LNCaP clone FGC (cell line): Measurements from ENCODE around the gene DIS3L2.

Source experiments
- DNase-seq: peaks from one replicate; pipeline ENCODE4 v3.0.0-alpha.2; 2011; ENCODE audit warnings: low read depth
- H3K4me3 ChIP-seq: 2 replicates; pipeline ENCODE4 v1.5.1; 2011; ENCODE audit warnings: mild to moderate bottlenecking, low read depth, low read length, control low read depth
- TF ChIP-seq, protein P1 (sequence below): IDR thresholded peaks from 2 replicates; pipeline ENCODE4 v1.5.1; 2012; ENCODE audit warnings: mild to moderate bottlenecking; ENCODE audit not compliant: control insufficient read depth, insufficient read depth; ENCODE audit errors: extremely low read depth

DIS3L2 gene

GRCh38 chr2:232249096-232249495, 287.6 kb downstream of the DIS3L2 start:
- TF ChIP-seq, protein P1, sequence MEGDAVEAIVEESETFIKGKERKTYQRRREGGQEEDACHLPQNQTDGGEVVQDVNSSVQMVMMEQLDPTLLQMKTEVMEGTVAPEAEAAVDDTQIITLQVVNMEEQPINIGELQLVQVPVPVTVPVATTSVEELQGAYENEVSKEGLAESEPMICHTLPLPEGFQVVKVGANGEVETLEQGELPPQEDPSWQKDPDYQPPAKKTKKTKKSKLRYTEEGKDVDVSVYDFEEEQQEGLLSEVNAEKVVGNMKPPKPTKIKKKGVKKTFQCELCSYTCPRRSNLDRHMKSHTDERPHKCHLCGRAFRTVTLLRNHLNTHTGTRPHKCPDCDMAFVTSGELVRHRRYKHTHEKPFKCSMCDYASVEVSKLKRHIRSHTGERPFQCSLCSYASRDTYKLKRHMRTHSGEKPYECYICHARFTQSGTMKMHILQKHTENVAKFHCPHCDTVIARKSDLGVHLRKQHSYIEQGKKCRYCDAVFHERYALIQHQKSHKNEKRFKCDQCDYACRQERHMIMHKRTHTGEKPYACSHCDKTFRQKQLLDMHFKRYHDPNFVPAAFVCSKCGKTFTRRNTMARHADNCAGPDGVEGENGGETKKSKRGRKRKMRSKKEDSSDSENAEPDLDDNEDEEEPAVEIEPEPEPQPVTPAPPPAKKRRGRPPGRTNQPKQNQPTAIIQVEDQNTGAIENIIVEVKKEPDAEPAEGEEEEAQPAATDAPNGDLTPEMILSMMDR, result no peak
- no peak overlapping the region for H3K4me3 ChIP-seq
- no peak for DNase-seq

- TF ChIP-seq, protein P1, result no peak
- DNase-seq, result no peak
- no peak overlapping the region for H3K4me3 ChIP-seq
Observed at GRCh38 chr2:232250246-232251175, 289.0 kb downstream of the DIS3L2 start.

- TF ChIP-seq, protein P1, result no peak
- H3K4me3 ChIP-seq, result no peak overlapping the region
- DNase-seq, result no peak
Observed at GRCh38 chr2:232255033-232255432, 293.5 kb downstream of the DIS3L2 start.

GRCh38 chr2:232260075-232260474, 298.6 kb downstream of the DIS3L2 start:
- TF ChIP-seq, protein P1, result no peak
- H3K4me3 ChIP-seq, result no peak overlapping the region
- DNase-seq, result no peak

DNA sequence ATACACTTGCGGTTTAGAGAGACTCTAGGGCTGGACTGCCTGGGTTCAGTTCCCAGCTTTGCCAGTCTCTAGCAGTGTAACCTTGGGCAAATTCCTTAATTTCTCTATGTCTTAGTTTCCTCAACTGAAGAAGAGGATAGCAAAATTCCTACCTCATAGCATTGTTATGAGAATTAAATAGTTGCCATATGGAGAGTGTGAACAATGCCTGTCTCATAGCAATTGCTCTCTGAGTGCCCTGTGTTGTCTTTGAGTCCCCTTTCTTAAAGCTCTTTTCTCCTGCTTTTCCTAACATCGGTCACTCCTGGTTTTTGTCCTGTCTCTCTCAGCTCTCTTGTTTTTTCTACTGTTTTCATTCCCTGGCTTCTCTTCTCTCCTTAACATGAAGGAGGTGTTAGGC, 300.3 kb downstream of the DIS3L2 start:
- TF ChIP-seq, protein P1, result no peak
- no peak for DNase-seq
- no peak overlapping the region for H3K4me3 ChIP-seq

- TF ChIP-seq, protein P1, result no peak
- DNase-seq, result no peak
- no peak overlapping the region for H3K4me3 ChIP-seq
Observed at GRCh38 chr2:232263295-232263694, 301.8 kb downstream of the DIS3L2 start.
